Measurements from ENCODE around the gene CCDC124. TPM values are rescaled to one million over a fixed set of nuclear protein-coding genes. Genes with fewer than 3 reads are reported as not detected.
A peak's percentile ranks its signal among the peaks of the same experiment; 100 is the strongest.

CCDC124 gene
- polyA plus RNA-seq, 1 of the 3 experiments (the other 2 are of a cell fraction) = 231 TPM

DNA sequence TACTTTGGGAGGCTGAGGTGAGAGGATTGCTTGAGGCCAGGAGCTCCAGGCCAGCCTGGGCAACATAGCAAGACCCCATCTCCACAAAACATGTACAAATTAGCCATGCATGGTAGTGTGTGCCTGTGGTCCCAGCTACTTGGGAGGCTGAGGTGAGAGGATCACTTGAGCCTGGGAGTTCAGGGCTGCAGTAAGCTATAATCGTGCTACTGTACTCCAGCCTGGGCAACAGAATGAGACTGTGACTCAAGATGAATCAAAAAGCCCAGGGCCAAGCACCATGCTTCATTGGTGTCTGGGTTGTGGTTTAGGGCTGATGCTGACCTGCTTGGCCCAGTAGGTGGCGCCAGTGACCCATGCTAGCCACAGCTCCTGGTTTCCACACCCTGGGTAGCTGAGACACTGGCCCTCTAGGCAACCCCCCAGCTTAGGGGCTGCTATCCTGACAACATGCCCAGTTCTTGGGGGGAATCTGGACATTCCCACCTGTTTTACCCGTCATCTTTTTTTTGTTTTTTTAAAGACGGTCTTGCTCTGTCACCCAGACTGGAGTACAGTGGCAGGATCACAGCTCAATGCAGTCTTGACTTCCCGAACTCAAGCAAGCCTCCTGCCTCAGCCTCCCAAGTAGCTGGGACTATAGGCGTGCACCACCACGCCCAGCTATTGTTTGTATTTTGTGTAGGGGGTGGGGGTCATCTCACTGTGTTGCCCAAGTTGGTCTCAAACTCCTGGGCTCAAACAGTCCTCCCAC is 5.5 kb downstream of the CCDC124 start:
- 54% methylated on average over 6 of the region's 7 CpGs for WGBS (ENCODE audit: low lambda C conversion rate)
- Histone ChIP-seq H3K9me2 (no peaks in the 10 kb centered on the region), H3K9me3 (no peaks in the 10 kb centered on the region), H3K4me2 (no peak overlapping the region), H3K9ac (no peak overlapping the region), H3K79me2 (ENCODE audit: insufficient read depth) (peaks cover 18% of the 10 kb centered on the region), H3K27me3 (ENCODE audit: insufficient read depth) (no peaks in the 10 kb centered on the region), H3F3A (replicated peaks; ENCODE audit: insufficient read depth) (no peaks in the 10 kb centered on the region), H3K4me1 (ENCODE audit: control insufficient read depth in 1 of 2, insufficient read depth in 2 of 2, low read depth in 1 of 2, low read length in 1 of 2) (peaks cover 0 to 7% of the 10 kb centered on the region in 2 experiments; a peak in 1 of 4 replicates), H2AFZ (ENCODE audit: low read depth) (no peak overlapping the region), H3K36me3 (replicated peaks in 1 of 2; ENCODE audit: control insufficient read depth in 1 of 2, insufficient read depth in 2 of 2, low read length in 1 of 2) (no peaks in the 10 kb centered on the region), H4K20me1 (ENCODE audit: insufficient read depth) (peaks cover 6% of the 10 kb centered on the region; the same call in 1 of the 2 replicates), H3K27ac (ENCODE audit: low read depth in 2 of 2, low read length in 1 of 2) (no peak overlapping the region; a peak in 1 of 4 replicates), H3K4me3 (ENCODE audit: low read depth in 2 of 2, low read length in 1 of 2) (no peak overlapping the region; a peak in 1 of 4 replicates)
- ChIA-PET POLR2A (interaction anchor here (0.5 to 1.3 kb wide), 3 partner anchors 58 to 63 kb away, joined by 3 to 6 read pairs (median 3); no protein-coding TSS in a partner anchor), CTCF (interaction anchor here (0.6 to 21.7 kb wide), 39 partner anchors 8 to 292 kb away, joined by 3 to 464 read pairs (median 5); partner anchors contain the start of genes ARRDC2, KCNN1, RPL18A and SLC5A5)
- DNase-seq = peak; percentile 92
- TF ChIP-seq ZBTB33 (IDR thresholded peaks at IDR 0.05; ENCODE audit: borderline replicate concordance, low read depth) (no peak), NRF1 (IDR thresholded peaks at IDR 0.05; ENCODE audit: low read depth, low read length) (no peak), SIN3A (IDR thresholded peaks at IDR 0.05; ENCODE audit: borderline replicate concordance, low read depth, low read length) (no peak), USF1 (IDR thresholded peaks at IDR 0.05; ENCODE audit: borderline replicate concordance, low read depth) (no peak), RFX5 (IDR thresholded peaks at IDR 0.05; ENCODE audit: low read length) (no peak), MEF2A (IDR thresholded peaks at IDR 0.05; ENCODE audit: borderline replicate concordance, low read depth) (no peak), CHD2 (IDR thresholded peaks at IDR 0.05; ENCODE audit: low read length, partially characterized antibody) (no peak), IRF3 (IDR thresholded peaks at IDR 0.05; ENCODE audit: low read depth, low read length) (no peak), USF2 (IDR thresholded peaks at IDR 0.05; ENCODE audit: borderline replicate concordance, low read depth, low read length) (no peak), REST (IDR thresholded peaks at IDR 0.05; ENCODE audit: low read depth, low read length) (no peak), ELF1 (IDR thresholded peaks at IDR 0.05) (no peak), TEAD4 (IDR thresholded peaks at IDR 0.05; ENCODE audit: borderline replicate concordance, insufficient read depth) (no peak), MXI1 (IDR thresholded peaks at IDR 0.05; ENCODE audit: low read depth, low read length) (0 out of 2 replicates have a peak, but pooled peaks have one; percentile 14), FOXM1 (IDR thresholded peaks at IDR 0.05; ENCODE audit: low read depth) (no peak), EP300 (IDR thresholded peaks at IDR 0.05; ENCODE audit: borderline replicate concordance in 1 of 2, low read depth in 1 of 2, low read length in 1 of 2) (no peak), RCOR1 (IDR thresholded peaks at IDR 0.05; ENCODE audit: low read length) (no peak), TCF12 (IDR thresholded peaks at IDR 0.05) (no peak), TAF1 (IDR thresholded peaks at IDR 0.05; ENCODE audit: borderline replicate concordance, low read depth, low read length) (no peak), POLR2AphosphoS5 (IDR thresholded peaks at IDR 0.05; ENCODE audit: low read depth, low read length) (no peak), FOXJ3 (CRISPR knock-in tag; IDR thresholded peaks at IDR 0.05) (no peak), JUND (IDR thresholded peaks at IDR 0.05) (no peak), NFIC (IDR thresholded peaks at IDR 0.05; ENCODE audit: borderline replicate concordance) (no peak), RXRA (IDR thresholded peaks at IDR 0.05; ENCODE audit: borderline replicate concordance, low read depth) (no peak)
- TF ChIP-seq, protein P1, sequence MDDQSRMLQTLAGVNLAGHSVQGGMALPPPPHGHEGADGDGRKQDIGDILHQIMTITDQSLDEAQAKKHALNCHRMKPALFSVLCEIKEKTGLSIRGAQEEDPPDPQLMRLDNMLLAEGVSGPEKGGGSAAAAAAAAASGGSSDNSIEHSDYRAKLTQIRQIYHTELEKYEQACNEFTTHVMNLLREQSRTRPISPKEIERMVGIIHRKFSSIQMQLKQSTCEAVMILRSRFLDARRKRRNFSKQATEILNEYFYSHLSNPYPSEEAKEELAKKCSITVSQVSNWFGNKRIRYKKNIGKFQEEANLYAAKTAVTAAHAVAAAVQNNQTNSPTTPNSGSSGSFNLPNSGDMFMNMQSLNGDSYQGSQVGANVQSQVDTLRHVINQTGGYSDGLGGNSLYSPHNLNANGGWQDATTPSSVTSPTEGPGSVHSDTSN (IDR thresholded peaks at IDR 0.05) = no peak
